Middle frontal gyrus (tissue), 1 donor: ENCODE measurements around the gene PPM1D.

Experiments
- DNase-seq: peaks from one replicate; pipeline ENCODE4 v3.0.0-alpha.2; 2015; ENCODE audit warnings: low spot score; ENCODE audit errors: extremely low spot score

Gene PPM1D

GRCh38 chr17:60618854-60619526, 19.0 kb downstream of the PPM1D start:
- DNase-seq = no peak

- DNase-seq = no peak
Measured at GRCh38 chr17:60622961-60623360, 23.0 kb downstream of the PPM1D start.

GRCh38 chr17:60623415-60623814, 23.4 kb downstream of the PPM1D start:
- DNase-seq = no peak

- no peak for DNase-seq
Measured at GRCh38 chr17:60627124-60627523, 27.1 kb downstream of the PPM1D start.

GRCh38 chr17:60628252-60628889, 28.4 kb downstream of the PPM1D start:
- DNase-seq = no peak

- no peak for DNase-seq
Measured at GRCh38 chr17:60629120-60629519, 29.1 kb downstream of the PPM1D start.

- no peak for DNase-seq
Measured at GRCh38 chr17:60630352-60630751, 30.4 kb downstream of the PPM1D start.

GRCh38 chr17:60631119-60631518, 31.1 kb downstream of the PPM1D start:
- DNase-seq = no peak

GRCh38 chr17:60637683-60638082, 37.7 kb downstream of the PPM1D start:
- no peak for DNase-seq

GRCh38 chr17:60639019-60639330, 39.0 kb downstream of the PPM1D start:
- DNase-seq = no peak

GRCh38 chr17:60640503-60640902, 40.5 kb downstream of the PPM1D start:
- DNase-seq = no peak

- no peak for DNase-seq
Measured at GRCh38 chr17:60641126-60641525, 41.1 kb downstream of the PPM1D start.

- peak; percentile 44 for DNase-seq
Measured at GRCh38 chr17:60641810-60642220, 41.8 kb downstream of the PPM1D start.

GRCh38 chr17:60645918-60646523, 46.0 kb downstream of the PPM1D start:
- DNase-seq = no peak

- no peak for DNase-seq
Measured at GRCh38 chr17:60646701-60647100, 46.7 kb downstream of the PPM1D start.

- no peak for DNase-seq
Measured at GRCh38 chr17:60647705-60648104, 47.7 kb downstream of the PPM1D start.

- no peak for DNase-seq
Measured at GRCh38 chr17:60652454-60653247, 52.7 kb downstream of the PPM1D start.

- no peak for DNase-seq
Measured at GRCh38 chr17:60653569-60653968, 53.6 kb downstream of the PPM1D start.

GRCh38 chr17:60656499-60656898, 56.5 kb downstream of the PPM1D start:
- DNase-seq = no peak

- DNase-seq = no peak
Measured at GRCh38 chr17:60659156-60659555, 59.2 kb downstream of the PPM1D start.

GRCh38 chr17:60661489-60661888, 61.5 kb downstream of the PPM1D start:
- DNase-seq = no peak

GRCh38 chr17:60664022-60664421, 64.0 kb downstream of the PPM1D start:
- DNase-seq = no peak
